K562 (cell line): ENCODE measurements around the gene STON1. TPM values are rescaled to one million over a fixed set of nuclear protein-coding genes. Genes with fewer than 3 reads are reported as not detected.
A peak's percentile ranks its signal among the peaks of the same experiment; 100 is the strongest.

ENCODE experiments used
- ATAC-seq: fragments of 200-7000 bp; cut with Tn5 transposase; 3 replicates; pipeline ENCODE4 v1.9.1; 2020; ENCODE audit warnings: moderate library complexity
- BruUV-seq: library from RNA; stranded (reverse); fragments of 400-500 nt; replicated peaks from 2 replicates; lab custom pipeline; 2021; lab: Mats Ljungman, UMichigan
- CTCF ChIA-PET: fragments of 300-600 bp; formaldehyde crosslinking; extraction: SDS; loops from one replicate; lab custom pipeline; 2021; ENCODE audit warnings: low intra/inter-chr PET ratio; lab: Yijun Ruan, JAX
- POLR2A ChIA-PET: fragments of 300-600, 350-650 bp; sonication (Branson Sonifier 250); formaldehyde crosslinking; extraction: SDS; loops from one replicate; lab custom pipeline; 2021; ENCODE audit warnings: antibody characterized with exemption, inconsistent platforms; lab: Yijun Ruan, JAX
- DNase-seq, 4 experiments: peaks; one replicate each; pipeline versions ENCODE4 v3.0.0 to v3.0.0-alpha.2; 2011 to 2018; ENCODE audit warnings: low spot score in 3 of 4, mixed read lengths in 3 of 4; ENCODE audit errors: extremely low read depth in 1 of 4
- FAIRE-seq: peaks from 2 replicates; lab custom pipeline; 2011; peaks lifted over from hg19 to GRCh38; lab: Jason Lieb, UNC
- H2AFZ ChIP-seq: 2 replicates; pipeline ENCODE4 v1.6.0; 2011; ENCODE audit warnings: low read depth, low read length, control low read depth, inconsistent platforms
- H3K27ac ChIP-seq: fragments of 200-600 bp; 3 replicates; pipeline ENCODE4 v1.8.0; 2011; ENCODE audit warnings: low read depth, mild to moderate bottlenecking, control low read depth, inconsistent platforms, low read length, moderate library complexity, mixed read lengths; ENCODE audit errors: extremely low read depth
- H3K27me3 ChIP-seq, 2 experiments: fragments of 300-600 bp in 1 of 2; 2 replicates in 1 of 2; 3 replicates in 1 of 2; pipeline versions ENCODE4 v1.6.0 to v1.8.0; 2011; ENCODE audit warnings: inconsistent platforms in 2 of 2, low read length in 2 of 2, mild to moderate bottlenecking in 1 of 2, mixed read lengths in 1 of 2, moderate library complexity in 1 of 2; ENCODE audit not compliant: control insufficient read depth in 2 of 2, insufficient read depth in 2 of 2
- H3K36me3 ChIP-seq: fragments of 300-600 bp; 3 replicates; pipeline ENCODE4 v1.8.0; 2011; ENCODE audit warnings: mild to moderate bottlenecking, low read length, inconsistent platforms; ENCODE audit not compliant: control insufficient read depth, insufficient read depth
- H3K4me1 ChIP-seq, 2 experiments: fragments of 200-600 bp in 1 of 2; replicated peaks in 1 of 2; 2 replicates in 1 of 2; 3 replicates in 1 of 2; pipeline versions ENCODE4 v1.5.1 to v1.8.0; 2011; ENCODE audit warnings: inconsistent platforms in 2 of 2, low read length in 2 of 2, mild to moderate bottlenecking in 1 of 2, mixed read lengths in 1 of 2, moderate library complexity in 1 of 2; ENCODE audit not compliant: control insufficient read depth in 2 of 2, insufficient read depth in 2 of 2
- H3K4me2 ChIP-seq: 2 replicates; pipeline ENCODE4 v1.6.1; 2011; ENCODE audit warnings: low read length, control low read depth, inconsistent platforms, mixed read lengths; ENCODE audit not compliant: insufficient read depth
- H3K4me3 ChIP-seq: fragments of 200-600 bp; sonication (generic), shearing (Covaris generic); 2 replicates; pipeline ENCODE4 v1.5.1; 2016; ENCODE audit warnings: control low read depth, inconsistent platforms
- H3K79me2 ChIP-seq: fragments of 200-600 bp; 3 replicates; pipeline ENCODE4 v1.8.0; 2011; ENCODE audit warnings: low read length, inconsistent platforms; ENCODE audit not compliant: control insufficient read depth, insufficient read depth
- H3K9ac ChIP-seq, 2 experiments: 2 replicates each; pipeline versions ENCODE4 v1.6.0 to v1.6.1; 2011; ENCODE audit warnings: low read depth in 2 of 2, low read length in 2 of 2, control low read depth in 1 of 2, inconsistent platforms in 1 of 2, mild to moderate bottlenecking in 1 of 2, mixed read lengths in 1 of 2; ENCODE audit not compliant: insufficient read depth in 1 of 2
- H3K9me1 ChIP-seq: one replicate; pipeline ENCODE4 v1.6.0; 2011; ENCODE audit warnings: inconsistent platforms, mild to moderate bottlenecking, low read length, moderate library complexity; ENCODE audit not compliant: control insufficient read depth, insufficient read depth
- H3K9me3 ChIP-seq: replicated peaks from 2 replicates; pipeline ENCODE4 v1.5.1; 2011; ENCODE audit warnings: low read depth, low read length, inconsistent platforms; ENCODE audit not compliant: control insufficient read depth, insufficient read depth
- H4K20me1 ChIP-seq: replicated peaks from 2 replicates; pipeline ENCODE4 v1.6.1; 2011; ENCODE audit warnings: low read length, inconsistent platforms, mixed read lengths; ENCODE audit not compliant: control insufficient read depth, insufficient read depth
- ATF6 ChIP-seq: sonication (generic); formaldehyde crosslinking; IDR thresholded peaks from 2 replicates; pipeline ENCODE4 v1.4.0; 2020; ENCODE audit warnings: mild to moderate bottlenecking, missing genetic modification reagents
- CHCHD3 ChIP-seq: fragments of 250-450 bp; sonication (Bioruptor Pico); IDR thresholded peaks from 2 replicates; pipeline ENCODE4 v2.1.2; 2022; ENCODE audit warnings: mild to moderate bottlenecking
- RAD21 ChIP-seq, 2 experiments: fragments of 250-450 bp in 1 of 2; fragments of 450-650 bp in 1 of 2; sonication (Bioruptor Pico) in 1 of 2; formaldehyde crosslinking in 1 of 2; IDR thresholded peaks in 1 of 2; conservative IDR thresholded peaks in 1 of 2; 2 replicates each; pipeline versions ENCODE4 v1.4.0 to v1.8.0; 2020 to 2022; ENCODE audit warnings: mild to moderate bottlenecking in 2 of 2, moderate library complexity in 1 of 2
- REST ChIP-seq, 2 experiments: fragments of 450-650 bp; formaldehyde crosslinking in 1 of 2; IDR thresholded peaks; 2 replicates each; pipeline versions ENCODE4 v1.4.0 to v1.6.1; 2014 to 2020; ENCODE audit warnings: mild to moderate bottlenecking in 2 of 2, borderline replicate concordance in 1 of 2, low read depth in 1 of 2
- SMC3 ChIP-seq: conservative IDR thresholded peaks from 2 replicates; pipeline ENCODE4 v1.6.1; 2011; ENCODE audit warnings: low read depth, low read length, improper control_type of control experiment; ENCODE audit not compliant: insufficient read depth
- WGBS: fragments of 100-300 bp; shearing (Covaris generic); methylation state at CpG from one replicate; pipeline ENCODE4 v1.1.6; 2016; ENCODE audit warnings: low coverage, mixed read lengths; ENCODE audit not compliant: insufficient coverage; ENCODE audit errors: missing lambda C conversion rate; 5-methylcytosine and 5-hydroxymethylcytosine counted together
- in situ Hi-C: fragments of 300-500 bp; cut with MboI; formaldehyde crosslinking; loops from 4 replicates; pipeline ENCODE4 v1.15.0; 2018; ENCODE audit warnings: inconsistent platforms, mixed read lengths
- intact Hi-C: fragments of 100-400 bp; cut with micrococcal nuclease; formaldehyde crosslinking; loops from 2 replicates; pipeline ENCODE4 v1.14.2; 2022
- polyA plus RNA-seq, 8 experiments: library from polyadenylated mRNA; depleted of rRNA in 4 of 8; stranded (reverse) in 5 of 8; unstranded in 3 of 8; fragments of >200 nt; fragmentation: Nextera tagmentation in 2 of 8; fragmentation: Illumina TruSeq in 1 of 8; extraction: Ambion mirVana in 2 of 8; extraction: Trizol in 1 of 8; gene quantifications; 2 replicates each; pipeline versions ENCODE4 v1.2.1 to v1.2.3, GENCODE V29; 2011 to 2014; ENCODE audit warnings: inconsistent platforms in 1 of 8, missing spikeins in 1 of 8
- total RNA-seq, 7 experiments: library from RNA; depleted of rRNA in 6 of 7; stranded (reverse); fragments of >200 nt in 6 of 7; fragmentation: Illumina TruSeq in 2 of 7; extraction: Trizol in 2 of 7; gene quantifications; 2 replicates each; pipeline versions ENCODE4 v1.2.1 to v1.2.3, GENCODE V29; 2011 to 2021; ENCODE audit warnings: low replicate concordance in 1 of 7
- TF ChIP-seq, protein P1 (sequence below): fragments of 450-650 bp; formaldehyde crosslinking; IDR thresholded peaks from 2 replicates; pipeline ENCODE4 v1.4.0; 2020; ENCODE audit warnings: mild to moderate bottlenecking, moderate library complexity

Gene STON1
- total and polyA plus RNA-seq, 9 of the 15 experiments (the other 6 are each of a cell fraction or from before 2014, with no cell fraction given) = 0.07 to 1.2 (median 0.55) TPM

GRCh38 chr2:48600204-48600813 is 70.4 kb downstream of the STON1 start:
- BruUV-seq = no TSS peak
- ATAC-seq (peak; percentile 69), FAIRE-seq (peak; percentile 58), DNase-seq (peak; percentile 20 to 63 (median 28))
- H3K79me2 ChIP-seq = no peaks in the 10 kb centered on the region
- in situ Hi-C loops = loop anchor here (25.0 kb wide), 1 partner anchor 1887 kb away; no protein-coding TSS in a partner anchor
- no peak overlapping the region for H3K4me2 ChIP-seq
- ChIA-PET POLR2A (interaction anchor here (1.0 kb wide), 1 partner anchor 132 kb away, joined by 3 read pairs; no protein-coding TSS in a partner anchor), CTCF (interaction anchor here (0.6 to 1.3 kb wide), 5 partner anchors 126 to 1802 kb away, joined by 3 to 4 read pairs (median 4); no protein-coding TSS in a partner anchor)
- no peaks in the 10 kb centered on the region for H4K20me1 ChIP-seq
- H3K9me1 ChIP-seq = no peaks in the 10 kb centered on the region
- intact Hi-C loops = loop anchor here (1.0 to 10.0 kb wide), 5 partner anchors 22 to 1892 kb away; no protein-coding TSS in a partner anchor
- WGBS = 26% methylated on average over 4 of the region's 4 CpGs
- no peak overlapping the region for H3K4me3 ChIP-seq
- H3K27me3 ChIP-seq = no peaks in the 10 kb centered on the region
- peaks cover 3 to 4% of the 10 kb centered on the region in 2 experiments; a peak in 3 of 5 replicates for H3K4me1 ChIP-seq
- peaks cover 4% of the 10 kb centered on the region for H3K9me3 ChIP-seq
- H3K27ac ChIP-seq = no peak overlapping the region
- peak overlapping the region; percentile 60; the same call in 1 of the 2 replicates for H2AFZ ChIP-seq
- no peaks in the 10 kb centered on the region; the same call in 1 of the 3 replicates for H3K36me3 ChIP-seq
- no peak overlapping the region for H3K9ac ChIP-seq
- TF ChIP-seq SMC3 = peak; percentile 73
- TF ChIP-seq REST (IDR thresholded peaks at IDR 0.05; ENCODE audit: borderline replicate concordance) = peak; percentile 64; the same call in 1 of the 2 replicates
- no peak for TF ChIP-seq REST (CRISPR knock-in tag; IDR thresholded peaks at IDR 0.05; ENCODE audit: low read depth)
- TF ChIP-seq, protein P1, sequence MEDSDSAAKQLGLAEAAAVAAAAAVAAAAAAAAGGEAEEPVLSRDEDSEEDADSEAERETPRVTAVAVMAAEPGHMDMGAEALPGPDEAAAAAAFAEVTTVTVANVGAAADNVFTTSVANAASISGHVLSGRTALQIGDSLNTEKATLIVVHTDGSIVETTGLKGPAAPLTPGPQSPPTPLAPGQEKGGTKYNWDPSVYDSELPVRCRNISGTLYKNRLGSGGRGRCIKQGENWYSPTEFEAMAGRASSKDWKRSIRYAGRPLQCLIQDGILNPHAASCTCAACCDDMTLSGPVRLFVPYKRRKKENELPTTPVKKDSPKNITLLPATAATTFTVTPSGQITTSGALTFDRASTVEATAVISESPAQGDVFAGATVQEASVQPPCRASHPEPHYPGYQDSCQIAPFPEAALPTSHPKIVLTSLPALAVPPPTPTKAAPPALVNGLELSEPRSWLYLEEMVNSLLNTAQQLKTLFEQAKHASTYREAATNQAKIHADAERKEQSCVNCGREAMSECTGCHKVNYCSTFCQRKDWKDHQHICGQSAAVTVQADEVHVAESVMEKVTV (CRISPR knock-in tag) = peak; percentile 67
- peak; percentile 87 to 90 for TF ChIP-seq RAD21 (CRISPR knock-in tag; conservative IDR thresholded peaks at IDR 0.05 in 1 of 2, IDR thresholded peaks at IDR 0.05 in 1 of 2)
- no peak for TF ChIP-seq ATF6 (CRISPR knock-in tag)
- no peak for TF ChIP-seq CHCHD3 (CRISPR knock-in tag)
